Measurements from ENCODE around the gene SERPIND1.

The SERPIND1 gene

DNA sequence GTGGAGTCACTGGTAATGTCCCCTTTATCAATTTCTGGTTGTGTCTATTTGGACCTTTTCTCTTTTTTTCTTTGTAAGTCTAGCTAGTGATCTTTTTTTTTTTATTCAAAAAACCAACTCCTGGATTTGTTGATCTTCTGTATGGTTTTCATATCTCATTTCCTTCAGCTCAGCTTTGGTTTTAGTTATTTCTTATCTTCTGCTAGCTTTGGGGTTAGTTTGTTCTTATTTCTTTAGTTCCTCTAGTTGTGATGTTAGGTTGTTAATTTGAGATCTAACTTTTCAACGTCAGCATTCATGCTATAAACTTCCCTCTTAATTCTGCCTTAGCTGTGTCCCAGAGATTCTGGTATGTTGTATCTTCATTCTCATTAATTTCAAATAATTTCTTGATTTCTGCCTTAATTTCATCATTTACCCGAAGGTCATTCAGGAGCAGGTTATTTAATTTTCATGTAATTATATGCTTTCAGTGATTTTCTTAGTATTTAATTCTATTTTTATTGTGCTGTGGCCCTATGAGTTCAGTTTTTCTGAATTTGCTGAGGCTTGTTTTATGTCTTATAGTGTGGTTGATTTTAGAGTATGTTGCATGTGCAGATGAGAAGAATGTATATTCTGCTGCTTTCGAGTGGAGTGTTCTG lies 55.7 kb downstream of the SERPIND1 start:
- Histone ChIP-seq H3K4me3 (ENCODE audit: low read depth, low read length) (no peak overlapping the region), H3K9me3 (ENCODE audit: severe bottlenecking) (no peaks in the 10 kb centered on the region), H3K36me3 (peaks cover 69% of the 10 kb centered on the region), H3K27ac (no peak overlapping the region), H3K27me3 (ENCODE audit: insufficient read depth, low read depth, severe bottlenecking) (no peaks in the 10 kb centered on the region)
- TF ChIP-seq CTCF (IDR thresholded peaks at IDR 0.05; ENCODE audit: low read depth, low read length) = no peak
- no peak for DNase-seq

DNA sequence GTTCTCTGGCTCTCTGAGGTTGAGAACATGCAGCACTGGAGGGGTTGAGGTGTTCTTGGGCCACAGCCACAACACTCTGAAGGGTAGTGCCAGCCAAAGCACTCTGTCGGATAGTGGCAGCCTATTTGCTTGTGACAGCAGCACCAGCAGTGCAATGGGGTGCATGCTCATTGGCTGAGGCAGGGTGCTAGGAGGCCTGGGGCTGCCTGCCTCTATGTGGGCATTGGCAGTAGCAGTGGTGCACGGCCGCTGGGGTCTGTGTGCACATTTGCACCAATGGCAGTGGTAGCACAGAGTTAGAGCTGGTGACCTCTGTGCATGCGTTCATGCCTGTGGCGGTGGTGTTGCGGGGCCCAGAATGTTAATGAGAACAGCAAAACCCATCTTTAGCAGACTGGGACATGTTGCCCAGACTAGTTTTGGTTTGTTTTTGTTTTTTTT lies 59.3 kb downstream of the SERPIND1 start:
- no peak for DNase-seq
- Histone ChIP-seq H3K9me3 (ENCODE audit: severe bottlenecking) (no peaks in the 10 kb centered on the region), H3K27ac (no peak overlapping the region), H3K27me3 (ENCODE audit: insufficient read depth, low read depth, severe bottlenecking) (no peaks in the 10 kb centered on the region), H3K4me3 (ENCODE audit: low read depth, low read length) (no peak overlapping the region), H3K36me3 (peaks cover 56% of the 10 kb centered on the region)
- no peak for TF ChIP-seq CTCF (IDR thresholded peaks at IDR 0.05; ENCODE audit: low read depth, low read length)

DNA sequence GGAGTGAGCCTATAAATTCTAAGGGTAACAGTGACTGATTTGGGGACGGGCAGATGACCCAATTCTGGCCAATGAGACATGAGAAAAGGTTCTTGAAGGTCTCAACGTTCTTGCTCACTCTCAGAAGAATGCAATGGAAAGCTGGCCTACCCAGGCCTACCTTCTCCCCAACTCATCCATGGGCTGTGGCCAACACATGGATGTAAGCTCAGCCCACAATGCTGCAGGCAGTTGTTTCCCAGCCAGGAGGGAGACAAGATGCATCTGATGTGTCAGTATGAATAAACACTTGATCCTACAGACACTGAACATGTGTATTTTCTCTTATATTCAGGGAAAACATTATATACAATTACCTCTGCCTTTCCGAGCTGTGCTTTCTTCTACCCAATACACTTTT lies 60.3 kb downstream of the SERPIND1 start:
- no peaks in the 10 kb centered on the region for H3K27me3 ChIP-seq (ENCODE audit: insufficient read depth, low read depth, severe bottlenecking)
- H3K27ac ChIP-seq = no peak overlapping the region
- H3K36me3 ChIP-seq = peaks cover 50% of the 10 kb centered on the region
- DNase-seq = no peak
- H3K4me3 ChIP-seq (ENCODE audit: low read depth, low read length) = no peak overlapping the region
- TF ChIP-seq CTCF (IDR thresholded peaks at IDR 0.05; ENCODE audit: low read depth, low read length) = no peak
- no peaks in the 10 kb centered on the region for H3K9me3 ChIP-seq (ENCODE audit: severe bottlenecking)

DNA sequence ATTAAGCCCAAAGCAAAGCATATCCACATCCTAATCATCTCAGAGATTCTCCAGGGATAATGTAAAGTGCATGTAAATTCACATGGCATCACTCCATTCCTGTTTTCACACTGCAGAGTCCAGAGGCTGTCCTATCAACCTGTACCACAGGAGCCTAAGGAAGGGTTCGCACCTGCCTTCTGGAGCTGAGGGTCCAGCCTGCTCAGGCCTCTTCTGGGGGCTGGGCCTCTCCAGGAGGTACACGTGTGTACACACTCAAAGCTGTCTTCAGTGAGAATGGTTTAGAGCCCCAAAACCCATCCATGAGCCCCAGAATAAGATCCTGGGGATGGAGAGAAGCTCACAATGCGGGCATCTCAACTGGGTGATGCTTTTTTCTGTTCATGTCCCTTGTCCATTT lies 60.8 kb downstream of the SERPIND1 start:
- no peak for DNase-seq
- Histone ChIP-seq H3K4me3 (ENCODE audit: low read depth, low read length) (no peak overlapping the region), H3K9me3 (ENCODE audit: severe bottlenecking) (no peaks in the 10 kb centered on the region), H3K27me3 (ENCODE audit: insufficient read depth, low read depth, severe bottlenecking) (no peaks in the 10 kb centered on the region), H3K27ac (no peak overlapping the region), H3K36me3 (peaks cover 45% of the 10 kb centered on the region)
- no peak for TF ChIP-seq CTCF (IDR thresholded peaks at IDR 0.05; ENCODE audit: low read depth, low read length)
